HG02973 (cell line): ENCODE measurements around the gene GNB1.
"Not testable (repeated sequence)": the region's sequence is repeated elsewhere in the genome, so short reads cannot be mapped to it uniquely, and the experiment has no call there.

Source experiments
- ATAC-seq: cut with Tn5 transposase; IDR thresholded peaks from one replicate; pipeline ENCODE4 v1.9.1; 2021; ENCODE audit warnings: moderate library complexity; ENCODE audit not compliant: unreplicated experiment

Gene GNB1

GRCh38 chr1:1892079-1892762 lies 1.3 kb upstream of the GNB1 start:
- ATAC-seq = no peak

GRCh38 chr1:1891349-1892078 lies 627 bp upstream of the GNB1 start:
- ATAC-seq = peak; percentile 3

DNA sequence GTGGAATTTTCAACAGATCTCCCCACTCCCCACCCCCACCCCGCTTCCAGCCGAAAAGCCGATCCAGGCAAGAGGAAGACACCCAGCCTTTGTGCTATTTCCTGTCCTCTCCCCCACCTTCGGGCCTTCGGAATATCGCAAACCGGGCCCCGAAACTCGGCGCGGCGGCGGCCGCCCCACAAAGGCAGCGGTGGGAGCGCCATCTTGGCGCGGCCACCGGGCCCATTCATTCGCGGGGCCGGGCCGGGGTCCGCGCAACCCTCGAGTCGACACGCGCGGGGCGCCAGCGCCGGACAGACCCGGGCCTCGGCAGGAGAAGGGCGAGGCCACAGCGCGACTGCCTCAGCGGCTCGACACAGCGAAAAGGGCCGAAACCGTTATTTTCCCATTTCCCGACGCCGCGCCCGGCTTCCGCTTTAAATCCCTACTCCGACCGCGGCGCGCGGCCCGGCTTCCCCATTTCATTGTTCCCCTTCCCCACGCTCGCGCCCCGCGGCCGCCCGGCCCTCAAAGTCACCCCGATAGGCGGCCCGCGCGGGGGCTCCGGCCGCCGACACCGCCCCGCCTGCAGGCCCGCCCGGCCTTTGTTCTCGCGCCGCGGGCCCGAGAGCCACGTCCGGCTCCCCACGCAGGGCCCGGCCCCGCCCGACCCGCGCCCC lies 911 bp downstream of the GNB1 start:
- peak; percentile 27 for ATAC-seq

GRCh38 chr1:1889090-1889750 lies 1.7 kb downstream of the GNB1 start:
- no peak for ATAC-seq

- ATAC-seq = not testable (repeated sequence)
Observed at GRCh38 chr1:1883890-1884289, 7.0 kb downstream of the GNB1 start.

GRCh38 chr1:1883092-1883873 lies 7.6 kb downstream of the GNB1 start:
- ATAC-seq = no peak

DNA sequence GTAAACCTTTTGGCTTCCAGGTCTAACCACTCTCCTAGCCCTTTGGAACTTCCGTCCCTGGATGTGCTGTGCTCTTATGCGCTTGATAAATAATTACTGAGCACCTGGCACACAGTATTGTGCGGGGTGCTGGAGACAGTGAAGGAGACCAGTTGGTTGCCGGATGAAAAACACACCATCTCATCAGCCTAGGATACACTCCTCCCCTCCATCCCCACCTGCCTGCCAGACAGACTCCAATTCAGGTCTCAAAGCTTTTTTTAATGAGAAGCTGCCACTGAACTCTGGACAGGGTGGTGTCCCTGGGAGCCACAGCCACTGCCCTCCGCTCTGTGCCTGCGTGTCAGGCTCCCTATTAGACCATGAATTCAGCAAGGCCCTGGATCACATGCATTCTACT lies 9.2 kb downstream of the GNB1 start:
- ATAC-seq = no peak

GRCh38 chr1:1880617-1881312 lies 10.1 kb downstream of the GNB1 start:
- no peak for ATAC-seq

DNA sequence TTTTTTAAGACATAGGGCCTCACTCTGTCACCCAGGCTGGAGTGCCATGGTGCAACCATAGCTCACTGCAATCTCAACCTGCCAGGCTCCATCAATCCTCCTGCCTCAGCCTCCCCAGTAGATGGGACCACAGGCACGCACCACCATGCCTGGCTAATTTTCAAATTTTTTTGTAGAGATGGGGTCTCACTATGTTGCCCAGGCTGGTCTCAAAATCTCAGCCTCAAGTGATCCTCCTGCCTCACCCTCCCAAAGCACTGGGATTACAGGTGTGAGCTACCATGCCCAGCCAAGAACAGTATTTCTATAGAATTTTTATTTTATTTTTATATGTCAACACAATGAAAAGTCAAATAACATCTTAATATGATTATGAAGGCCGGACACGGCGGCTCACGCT lies 10.9 kb downstream of the GNB1 start:
- no peak for ATAC-seq

- no peak for ATAC-seq
Observed at GRCh38 chr1:1877865-1878436, 12.9 kb downstream of the GNB1 start.

GRCh38 chr1:1876335-1876930 lies 14.5 kb downstream of the GNB1 start:
- no peak for ATAC-seq

DNA sequence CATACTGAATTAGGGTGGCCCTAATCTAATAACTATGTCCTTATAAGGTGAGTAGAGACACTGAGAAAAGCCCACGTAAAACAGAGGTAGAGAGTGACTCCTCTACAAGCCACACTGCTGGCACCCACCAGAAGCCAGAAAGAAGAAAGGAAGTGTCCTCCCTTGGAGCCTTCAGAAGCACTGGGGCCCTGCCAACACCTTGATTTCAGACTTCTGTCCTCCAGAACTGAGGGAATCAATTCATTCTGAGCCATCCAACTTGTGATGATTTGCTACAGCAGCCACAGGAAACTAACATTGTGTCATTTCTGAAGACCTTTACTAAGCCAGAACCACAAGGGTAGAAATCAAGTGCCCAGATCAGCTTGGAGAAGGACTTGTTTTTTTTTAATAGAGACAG lies 15.0 kb downstream of the GNB1 start:
- ATAC-seq = no peak

GRCh38 chr1:1874901-1875300 lies 16.0 kb downstream of the GNB1 start:
- no peak for ATAC-seq

GRCh38 chr1:1873186-1873585 lies 17.7 kb downstream of the GNB1 start:
- no peak for ATAC-seq

DNA sequence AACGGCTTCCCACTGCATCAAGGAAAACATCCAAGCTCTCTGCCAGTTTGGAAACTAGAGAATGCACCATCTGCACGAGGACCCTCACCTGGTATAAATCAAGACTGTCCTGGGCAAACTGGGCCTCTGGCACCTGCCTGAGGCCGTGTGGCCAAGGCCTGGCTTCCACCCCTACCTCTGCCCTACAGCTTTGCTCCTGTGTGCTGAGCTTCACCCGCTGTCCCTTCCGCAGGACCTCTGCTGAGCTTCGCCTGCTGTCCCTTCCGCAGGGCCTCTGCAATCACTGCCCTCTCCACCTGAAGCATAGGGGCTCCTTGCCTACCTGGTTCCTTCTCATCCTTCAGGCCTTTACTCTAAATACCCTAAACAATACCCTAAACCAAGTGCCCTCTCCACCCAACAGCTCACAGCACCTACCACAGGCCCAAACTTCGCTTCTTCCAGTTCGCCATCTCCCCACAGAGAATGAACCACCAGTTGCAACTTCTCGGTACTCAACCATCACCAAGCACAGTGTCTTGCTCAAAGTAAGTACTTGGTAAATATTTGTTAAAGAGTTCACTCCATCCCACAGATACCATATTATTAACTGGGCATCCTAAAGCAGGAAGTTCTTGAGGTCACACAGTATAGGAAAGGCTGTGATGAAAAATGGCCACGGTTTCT lies 18.4 kb downstream of the GNB1 start:
- ATAC-seq = no peak

DNA sequence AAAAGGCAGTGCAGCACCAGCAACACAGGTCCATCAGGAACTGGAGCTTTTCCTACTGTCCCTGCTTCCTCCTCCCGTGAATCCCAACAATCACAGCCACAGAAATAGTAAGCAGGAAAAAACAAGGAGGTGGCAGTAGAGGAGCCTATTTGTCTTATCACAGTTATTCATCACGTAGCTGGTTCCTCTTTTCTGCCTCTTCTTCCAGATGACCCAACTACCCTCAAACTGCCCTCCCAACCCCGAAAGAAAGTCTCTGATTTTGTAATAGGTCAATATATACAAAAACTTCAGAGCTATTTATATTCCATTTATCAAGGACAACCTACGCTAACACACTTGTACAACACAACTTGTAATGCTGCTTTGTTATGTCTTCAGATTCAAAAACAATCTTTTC lies 21.4 kb downstream of the GNB1 start:
- no peak for ATAC-seq

- ATAC-seq = no peak
Observed at GRCh38 chr1:1867164-1867563, 23.7 kb downstream of the GNB1 start.

- no peak for ATAC-seq
Observed at GRCh38 chr1:1862905-1863547, 27.9 kb downstream of the GNB1 start.
